Osteoblast (primary cell): ENCODE data around the gene TDRD9. TPM values are rescaled to one million over a fixed set of nuclear protein-coding genes. Genes with fewer than 3 reads are reported as not detected.
A peak's percentile ranks its signal among the peaks of the same experiment; 100 is the strongest.

Experiments
- DNase-seq: peaks from one replicate; pipeline ENCODE4 v3.0.0; 2011; ENCODE audit warnings: low spot score, mixed read lengths; ENCODE audit not compliant: insufficient read length; ENCODE audit errors: missing footprints
- H2AFZ ChIP-seq: 2 replicates; pipeline ENCODE4 v1.6.0; 2011; ENCODE audit warnings: mild to moderate bottlenecking, low read length
- H3K27ac ChIP-seq: 2 replicates; pipeline ENCODE4 v1.5.1; 2011; ENCODE audit warnings: mild to moderate bottlenecking, low read depth, low read length, moderate library complexity
- H3K27me3 ChIP-seq: 2 replicates; pipeline ENCODE4 v1.6.0; 2012; ENCODE audit warnings: mild to moderate bottlenecking, control low read depth, inconsistent platforms, low read length, moderate library complexity; ENCODE audit not compliant: insufficient read depth
- H3K36me3 ChIP-seq: 2 replicates; pipeline ENCODE4 v1.5.1; 2011; ENCODE audit warnings: mild to moderate bottlenecking, low read length, control low read depth, moderate library complexity; ENCODE audit not compliant: insufficient read depth
- H3K4me1 ChIP-seq: 2 replicates; pipeline ENCODE4 v1.5.1; 2011; ENCODE audit warnings: mild to moderate bottlenecking, low read length, control low read depth, moderate library complexity; ENCODE audit not compliant: insufficient read depth
- H3K4me2 ChIP-seq: 2 replicates; pipeline ENCODE4 v1.6.0; 2011; ENCODE audit warnings: mild to moderate bottlenecking, low read length; ENCODE audit not compliant: insufficient read depth
- H3K4me3 ChIP-seq: fragments of 200-600 bp; sonication (generic); 3 replicates; pipeline ENCODE4 v1.5.1; 2012; ENCODE audit warnings: mild to moderate bottlenecking, low read length, inconsistent platforms; ENCODE audit not compliant: insufficient read depth
- H3K79me2 ChIP-seq: 2 replicates; pipeline ENCODE4 v1.6.0; 2012; ENCODE audit warnings: mild to moderate bottlenecking, low read length, control low read depth, inconsistent platforms; ENCODE audit not compliant: insufficient read depth
- H3K9me3 ChIP-seq: 2 replicates; pipeline ENCODE4 v1.5.1; 2011; ENCODE audit warnings: low read depth, low read length, control low read depth
- H4K20me1 ChIP-seq: 2 replicates; pipeline ENCODE4 v1.6.0; 2012; ENCODE audit warnings: mild to moderate bottlenecking, low read length, control low read depth; ENCODE audit not compliant: insufficient read depth
- CTCF ChIP-seq: IDR thresholded peaks from 2 replicates; pipeline ENCODE4 v1.5.1; 2011; ENCODE audit warnings: mild to moderate bottlenecking, low read depth, low read length, moderate library complexity; ENCODE audit errors: extremely low read depth
- total RNA-seq: library from RNA; depleted of rRNA; stranded (reverse); fragments of >200 nt; gene quantifications from 2 replicates; pipeline ENCODE4 v1.2.3, GENCODE V29; 2012

The TDRD9 gene
- total RNA-seq, 1 donor, result 1.1 TPM

DNA sequence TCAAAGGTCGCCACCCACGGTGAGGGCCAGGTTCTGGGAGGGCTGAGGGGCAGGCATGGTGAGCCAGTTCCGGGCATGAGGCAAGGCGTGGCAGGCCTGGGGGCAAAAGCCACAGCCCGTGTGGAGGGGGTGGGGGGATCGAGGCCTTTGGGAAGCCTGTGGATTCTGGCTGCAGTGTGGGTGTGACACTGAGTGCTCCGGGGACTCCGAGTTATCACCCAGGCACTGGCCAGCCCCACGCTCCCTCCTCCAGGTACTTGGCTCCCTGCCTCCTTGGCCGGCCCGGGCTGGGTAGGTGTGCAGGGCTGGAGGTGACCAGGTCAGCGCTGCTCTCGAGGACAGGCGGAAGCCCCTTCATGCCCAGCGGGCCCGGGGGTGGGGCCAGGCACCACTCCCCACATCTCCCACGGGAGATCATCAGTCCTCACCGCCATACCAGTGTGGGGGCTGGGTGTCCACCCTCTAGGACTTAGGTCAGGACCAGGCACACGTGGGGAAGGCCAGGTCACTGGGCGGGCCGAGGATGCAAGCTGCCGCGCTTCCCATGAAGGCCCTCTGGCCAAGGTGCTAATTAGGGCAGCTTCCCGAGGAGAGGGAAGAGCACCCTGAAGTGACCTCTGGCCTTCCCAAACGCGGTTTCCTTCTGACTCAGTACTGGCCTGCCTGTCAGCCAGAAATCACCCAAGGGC lies 34.1 kb upstream of the TDRD9 start:
- peaks cover 7% of the 10 kb centered on the region for H3K4me1 ChIP-seq
- no peak overlapping the region for H3K4me2 ChIP-seq
- no peaks in the 10 kb centered on the region for H3K9me3 ChIP-seq
- H2AFZ ChIP-seq, result no peak overlapping the region
- peak; percentile 61 for DNase-seq
- no peak for TF ChIP-seq CTCF
- no peaks in the 10 kb centered on the region for H3K27me3 ChIP-seq
- H3K79me2 ChIP-seq, result no peaks in the 10 kb centered on the region
- no peak overlapping the region for H3K4me3 ChIP-seq
- no peak overlapping the region for H3K27ac ChIP-seq
- H4K20me1 ChIP-seq, result no peaks in the 10 kb centered on the region
- no peaks in the 10 kb centered on the region for H3K36me3 ChIP-seq

GRCh38 chr14:103894723-103895059 lies 33.6 kb upstream of the TDRD9 start:
- Histone ChIP-seq H3K27me3 (no peaks in the 10 kb centered on the region), H3K79me2 (no peaks in the 10 kb centered on the region), H3K27ac (no peak overlapping the region), H3K4me1 (peaks cover 2% of the 10 kb centered on the region), H2AFZ (no peak overlapping the region), H3K36me3 (no peaks in the 10 kb centered on the region), H3K9me3 (no peaks in the 10 kb centered on the region), H3K4me2 (no peak overlapping the region), H4K20me1 (no peaks in the 10 kb centered on the region), H3K4me3 (no peak overlapping the region)
- TF ChIP-seq CTCF, result no peak
- DNase-seq, result peak; percentile 73

DNA sequence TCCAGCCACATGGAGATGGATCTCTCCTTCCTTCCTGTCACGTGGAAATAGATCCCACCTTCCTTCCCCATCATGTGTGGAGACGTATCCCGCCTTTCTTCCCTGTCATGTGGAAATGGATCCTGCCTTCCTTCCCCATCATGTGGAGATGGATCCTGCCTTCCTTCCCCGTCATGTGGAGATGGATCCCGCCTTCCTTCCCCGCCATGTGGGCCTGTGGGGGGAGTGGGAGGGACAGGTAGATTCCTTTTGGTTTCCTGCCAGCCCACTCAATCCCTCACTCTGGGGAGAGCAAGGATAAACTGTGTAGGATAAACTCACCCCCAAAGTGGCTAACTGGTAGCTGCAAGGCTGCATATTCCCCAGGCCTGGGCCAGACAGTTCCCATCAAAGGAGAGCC lies 31.7 kb upstream of the TDRD9 start:
- H3K4me3 ChIP-seq, result no peak overlapping the region
- H4K20me1 ChIP-seq, result no peaks in the 10 kb centered on the region
- TF ChIP-seq CTCF, result no peak
- no peaks in the 10 kb centered on the region for H3K4me1 ChIP-seq
- no peaks in the 10 kb centered on the region for H3K36me3 ChIP-seq
- no peak overlapping the region for H3K27ac ChIP-seq
- no peaks in the 10 kb centered on the region for H3K27me3 ChIP-seq
- no peaks in the 10 kb centered on the region for H3K9me3 ChIP-seq
- DNase-seq, result no peak
- no peak overlapping the region for H2AFZ ChIP-seq
- H3K79me2 ChIP-seq, result no peaks in the 10 kb centered on the region
- H3K4me2 ChIP-seq, result no peak overlapping the region

DNA sequence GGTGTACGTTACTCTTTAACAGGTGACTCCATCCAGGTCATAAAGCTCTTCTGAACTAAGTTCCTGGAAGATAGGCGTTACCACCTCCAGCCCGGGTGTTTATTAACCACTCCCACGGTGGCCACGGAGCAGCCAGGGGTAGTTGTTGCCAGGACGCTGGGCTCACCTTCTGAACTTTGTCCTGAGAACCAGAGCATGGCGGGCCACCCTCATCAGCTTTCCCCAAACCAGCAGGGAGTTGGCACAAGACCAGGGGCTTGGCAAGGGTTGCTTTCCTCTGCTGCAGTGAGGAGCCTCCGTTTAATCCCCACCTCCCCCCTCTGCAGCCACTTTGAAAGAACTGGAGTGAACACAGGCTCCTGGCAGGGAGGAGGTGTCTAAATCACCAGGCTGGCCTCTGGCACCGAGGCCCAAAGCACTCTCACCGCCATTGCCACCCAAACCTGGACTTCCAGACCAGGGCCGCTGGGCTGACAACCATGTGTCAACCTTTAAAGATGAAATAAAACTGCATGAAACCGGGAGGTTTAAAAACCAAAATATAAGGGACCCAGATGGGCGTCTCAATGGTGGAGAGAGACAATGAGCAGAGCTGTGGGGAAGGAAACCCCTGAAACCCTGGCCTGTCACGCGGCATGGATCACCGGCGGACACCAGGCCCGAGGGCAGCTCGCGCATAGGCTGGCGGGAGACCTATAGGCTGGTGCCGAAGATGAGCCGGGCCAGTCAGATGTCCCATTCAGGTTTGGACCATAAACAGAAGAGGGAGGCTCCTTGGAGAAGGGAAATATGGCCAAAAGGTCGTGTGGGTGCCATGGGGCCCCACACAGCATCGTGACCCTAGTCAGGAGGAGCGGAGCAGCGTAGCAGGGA lies 30.9 kb upstream of the TDRD9 start:
- H3K4me3 ChIP-seq, result no peak overlapping the region
- TF ChIP-seq CTCF, result no peak

More for the DNA sequence above, 30.9 kb upstream of the TDRD9 start:
- H3K4me1 ChIP-seq, result no peaks in the 10 kb centered on the region
- H2AFZ ChIP-seq, result no peak overlapping the region
- no peaks in the 10 kb centered on the region for H3K27me3 ChIP-seq
- H3K36me3 ChIP-seq, result no peaks in the 10 kb centered on the region
- H4K20me1 ChIP-seq, result no peaks in the 10 kb centered on the region
- no peak for DNase-seq
- H3K79me2 ChIP-seq, result no peaks in the 10 kb centered on the region
- H3K27ac ChIP-seq, result no peak overlapping the region
- no peak overlapping the region for H3K4me2 ChIP-seq
- no peaks in the 10 kb centered on the region for H3K9me3 ChIP-seq
